Subcutaneous adipose tissue (tissue), 4 donors: ENCODE data around the gene SLC25A17. TPM values are rescaled to one million over a fixed set of nuclear protein-coding genes. Genes with fewer than 3 reads are reported as not detected.

Experiments
- total RNA-seq, 4 donors: library from RNA; depleted of rRNA; stranded (reverse); fragments of >200 nt; gene quantifications; one replicate each; pipeline ENCODE4 v1.1.0, GENCODE V29; 2016
- TF ChIP-seq, protein P1 (sequence below): fragments of 450-650 bp; IDR thresholded peaks from one replicate; pipeline ENCODE4 v1.5.1; 2016; ENCODE audit warnings: low read depth, mild to moderate bottlenecking, control low read depth, antibody characterized with exemption, moderate library complexity

The SLC25A17 gene
- total RNA-seq, 4 donors from 2014 or later = 8.7 to 16.3 (median 13.8) TPM

DNA sequence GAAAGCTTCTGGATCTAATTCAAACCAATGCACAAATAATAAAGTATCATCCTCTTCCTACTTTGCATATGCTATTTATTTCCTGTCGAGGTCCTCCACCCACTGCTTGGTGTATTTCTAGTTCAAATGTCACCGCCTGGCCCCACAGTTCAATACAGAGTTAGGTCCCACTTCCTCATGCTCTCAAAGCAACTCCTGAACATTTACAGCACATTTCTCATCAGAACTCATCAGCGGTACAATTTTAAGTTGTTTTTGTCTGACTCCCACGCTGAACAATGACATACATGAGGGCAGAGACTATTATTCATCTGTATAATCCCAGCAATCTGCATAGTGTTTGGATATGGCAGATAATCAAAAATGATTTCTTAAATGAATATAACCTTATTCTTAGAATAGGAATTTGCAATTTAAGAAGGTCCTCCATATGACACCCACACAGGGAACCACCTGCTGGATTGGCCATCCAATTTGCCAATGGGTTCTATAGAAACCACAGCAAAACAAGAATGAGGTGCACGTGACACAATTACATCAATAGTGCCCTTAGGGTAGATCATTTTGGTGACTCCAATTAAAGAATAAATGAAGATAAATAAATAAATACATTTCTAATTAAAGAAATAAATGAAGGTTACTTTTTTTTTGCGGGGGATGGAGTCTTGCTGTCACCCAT, 54.2 kb downstream of the SLC25A17 start:
- TF ChIP-seq, protein P1, sequence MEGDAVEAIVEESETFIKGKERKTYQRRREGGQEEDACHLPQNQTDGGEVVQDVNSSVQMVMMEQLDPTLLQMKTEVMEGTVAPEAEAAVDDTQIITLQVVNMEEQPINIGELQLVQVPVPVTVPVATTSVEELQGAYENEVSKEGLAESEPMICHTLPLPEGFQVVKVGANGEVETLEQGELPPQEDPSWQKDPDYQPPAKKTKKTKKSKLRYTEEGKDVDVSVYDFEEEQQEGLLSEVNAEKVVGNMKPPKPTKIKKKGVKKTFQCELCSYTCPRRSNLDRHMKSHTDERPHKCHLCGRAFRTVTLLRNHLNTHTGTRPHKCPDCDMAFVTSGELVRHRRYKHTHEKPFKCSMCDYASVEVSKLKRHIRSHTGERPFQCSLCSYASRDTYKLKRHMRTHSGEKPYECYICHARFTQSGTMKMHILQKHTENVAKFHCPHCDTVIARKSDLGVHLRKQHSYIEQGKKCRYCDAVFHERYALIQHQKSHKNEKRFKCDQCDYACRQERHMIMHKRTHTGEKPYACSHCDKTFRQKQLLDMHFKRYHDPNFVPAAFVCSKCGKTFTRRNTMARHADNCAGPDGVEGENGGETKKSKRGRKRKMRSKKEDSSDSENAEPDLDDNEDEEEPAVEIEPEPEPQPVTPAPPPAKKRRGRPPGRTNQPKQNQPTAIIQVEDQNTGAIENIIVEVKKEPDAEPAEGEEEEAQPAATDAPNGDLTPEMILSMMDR = no peak

DNA sequence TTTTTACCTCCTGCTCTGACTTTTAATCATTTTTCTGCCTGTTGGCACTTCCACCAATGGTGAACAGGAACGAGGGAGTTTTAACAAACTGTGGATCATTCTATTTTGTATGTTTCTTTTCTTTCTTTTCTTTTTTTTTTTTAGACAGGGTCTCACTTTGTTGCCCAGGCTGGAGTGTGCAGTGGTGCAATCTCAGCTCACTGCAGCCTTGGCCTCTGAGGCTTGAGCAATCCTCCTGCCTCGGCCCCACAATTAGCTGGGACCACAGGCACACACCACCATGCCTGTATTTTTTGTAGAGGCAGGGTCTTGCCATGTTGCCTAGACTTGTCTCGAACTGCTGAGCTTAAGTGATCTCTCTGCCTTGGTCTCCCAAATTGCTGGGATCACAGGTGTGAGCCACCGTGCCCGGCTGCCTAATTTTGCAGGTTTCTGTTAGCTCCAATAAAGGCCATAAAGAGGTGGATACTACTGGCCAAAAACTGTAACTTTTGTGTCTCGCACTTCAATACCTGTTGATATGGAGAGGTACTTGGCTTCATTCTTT, 59.8 kb downstream of the SLC25A17 start:
- TF ChIP-seq, protein P1 = no peak

DNA sequence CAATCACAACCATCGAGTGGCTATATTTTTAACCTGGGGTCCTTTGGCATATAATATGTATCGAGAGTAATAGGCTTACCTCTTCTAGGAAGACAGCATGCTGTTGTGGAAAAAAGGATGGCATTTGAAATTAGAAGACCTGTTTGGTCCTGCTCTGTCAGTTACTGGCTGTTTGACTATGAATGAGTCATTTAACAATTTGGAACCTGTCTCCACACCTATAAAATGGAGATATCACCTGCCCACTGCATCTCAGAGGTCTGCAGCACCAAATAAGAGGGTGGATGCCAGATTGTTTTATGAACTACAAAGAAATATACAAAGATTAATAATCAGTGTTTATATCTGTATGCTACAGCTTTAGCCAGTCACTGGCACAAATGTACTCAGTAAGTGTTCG, 60.8 kb downstream of the SLC25A17 start:
- TF ChIP-seq, protein P1 = no peak

DNA sequence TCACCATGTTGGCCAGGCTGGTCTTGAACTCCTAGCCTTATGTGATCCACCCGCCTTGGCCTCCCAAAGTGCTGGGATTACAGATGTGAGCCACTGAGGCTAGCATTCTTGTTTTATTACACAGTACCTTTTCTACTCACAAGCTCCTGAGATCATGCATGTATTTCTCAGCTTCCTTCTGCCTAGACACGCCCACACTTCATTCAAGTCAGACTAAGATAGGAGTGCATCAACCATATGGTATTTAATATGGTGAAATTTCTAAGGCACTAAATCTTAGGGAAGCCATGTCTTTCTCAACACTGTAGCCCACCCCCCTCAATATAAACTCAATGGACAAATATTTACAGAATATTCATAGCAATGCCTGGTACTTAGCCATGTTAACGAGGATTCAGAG, 62.1 kb downstream of the SLC25A17 start:
- TF ChIP-seq, protein P1 = no peak

DNA sequence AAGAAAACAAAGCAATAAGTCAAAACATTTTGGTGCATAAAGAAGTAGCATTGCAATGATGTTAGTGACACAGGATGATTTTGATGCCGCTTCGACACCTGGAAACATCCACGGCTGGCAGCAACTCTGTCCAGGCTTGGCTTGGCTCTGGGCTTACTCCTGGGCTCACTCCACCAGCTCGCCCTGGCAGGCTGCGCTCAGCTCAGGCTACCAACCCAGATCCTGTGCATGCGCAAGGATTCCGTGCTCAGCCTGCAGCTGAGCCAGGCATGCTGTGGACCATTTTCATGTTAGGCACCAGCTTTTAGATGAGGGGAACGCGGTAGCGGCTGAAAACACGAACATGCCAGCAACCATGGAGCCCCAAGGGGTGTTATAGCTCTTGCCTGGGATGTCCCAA, 66.0 kb downstream of the SLC25A17 start:
- TF ChIP-seq, protein P1 = no peak

DNA sequence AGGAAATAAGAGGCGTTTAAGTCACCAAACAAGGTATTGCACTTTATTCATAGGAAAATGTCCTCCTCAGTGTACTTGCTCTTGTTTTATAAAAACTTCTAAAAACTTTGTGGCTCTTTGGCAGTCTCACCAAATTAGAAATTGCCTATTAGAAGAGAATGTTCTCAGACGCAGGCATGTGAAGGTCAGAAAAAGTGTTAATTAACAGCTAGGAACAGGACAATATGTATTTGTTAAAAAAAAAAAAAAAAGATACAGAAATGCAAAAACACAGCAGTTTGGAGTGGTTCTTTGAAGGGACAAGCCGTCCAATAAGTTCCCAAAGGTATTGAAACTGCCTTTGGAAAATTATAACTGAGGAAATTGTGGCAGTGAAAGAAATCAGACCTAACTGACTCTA, 67.9 kb downstream of the SLC25A17 start:
- TF ChIP-seq, protein P1 = no peak

DNA sequence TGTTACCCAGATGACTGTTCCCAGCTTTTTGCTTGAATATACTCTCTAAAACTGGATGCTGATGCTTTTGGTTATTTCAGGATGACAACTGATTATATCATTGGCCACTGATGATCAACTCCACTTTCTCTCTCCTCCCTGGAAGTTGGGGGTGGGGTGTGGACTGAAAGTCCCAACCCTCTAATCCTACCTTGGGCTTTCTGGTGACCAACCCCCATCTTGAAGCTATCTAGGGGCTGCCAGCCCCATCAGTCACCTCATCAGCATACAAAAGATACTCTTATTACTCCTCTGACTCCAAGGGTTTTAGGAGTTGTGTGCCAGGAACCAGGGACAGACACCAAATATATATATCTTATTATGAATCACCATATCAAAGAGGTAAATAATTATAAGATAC, 69.3 kb downstream of the SLC25A17 start:
- TF ChIP-seq, protein P1 = no peak
